ENCODE results near the gene ALDOA.

- TF ChIP-seq CTCF (IDR thresholded peaks at IDR 0.05) (no peak), POLR2A (IDR thresholded peaks at IDR 0.05) (no peak)
Observed at GRCh38 chr16:30088237-30088831, 22.8 kb downstream of the ALDOA start.
